HFFc6 (cell line): ENCODE data around the gene PPTC7. TPM values are rescaled to one million over a fixed set of nuclear protein-coding genes. Genes with fewer than 3 reads are reported as not detected.
"Not testable (repeated sequence)": the region's sequence is repeated elsewhere in the genome, so short reads cannot be mapped to it uniquely, and the experiment has no call there.

Experiments used
- DNase-seq: peaks from one replicate; pipeline ENCODE4 v3.0.0-alpha.2; 2018
- H3K27ac Mint-ChIP-seq: 2 replicates; pipeline ENCODE4 v1.8.0; 2020; ENCODE audit warnings: mild to moderate bottlenecking, mixed read lengths
- H3K27me3 Mint-ChIP-seq: 2 replicates; pipeline ENCODE4 v1.8.0; 2021; ENCODE audit warnings: mild to moderate bottlenecking, moderate library complexity, mixed read lengths; ENCODE audit not compliant: insufficient read depth
- H3K36me3 Mint-ChIP-seq: 2 replicates; pipeline ENCODE4 v1.8.0; 2021; ENCODE audit warnings: low read depth, mixed read lengths
- H3K4me1 Mint-ChIP-seq: 2 replicates; pipeline ENCODE4 v1.8.0; 2020; ENCODE audit warnings: low read depth, mixed read lengths
- H3K4me3 Mint-ChIP-seq: 2 replicates; pipeline ENCODE4 v1.8.0; 2020; ENCODE audit warnings: mild to moderate bottlenecking, moderate library complexity, mixed read lengths
- H3K9me3 Mint-ChIP-seq: 2 replicates; pipeline ENCODE4 v1.8.0; 2020; ENCODE audit warnings: mild to moderate bottlenecking, mixed read lengths
- CTCF ChIP-seq: fragments of 200-600 bp; sonication (generic); IDR thresholded peaks from 2 replicates; pipeline ENCODE4 v1.5.0; 2021; ENCODE audit warnings: antibody characterized with exemption, mild to moderate bottlenecking
- total RNA-seq, 6 experiments: library from RNA; stranded (reverse); fragmentation: NEBNext Ultra II Directional; extraction: Animal tissue kit (Norgen Biotek cat#: 25700); gene quantifications; 2 replicates in 1 of 6; 3 replicates in 5 of 6; pipeline ENCODE4 v1.2.3, GENCODE V29; 2021

Gene PPTC7
- total RNA-seq, 6 experiments from 2014 or later = 8.9 to 13.6 (median 12.0) TPM

GRCh38 chr12:110574044-110574443 lies 9.1 kb downstream of the PPTC7 start:
- Mint-ChIP-seq H3K36me3 (peaks cover 25% of the 10 kb centered on the region), H3K9me3 (peaks cover 25% of the 10 kb centered on the region)

GRCh38 chr12:110570798-110571197 lies 12.3 kb downstream of the PPTC7 start:
- H3K4me3 Mint-ChIP-seq, H3K27ac Mint-ChIP-seq, H3K27me3 Mint-ChIP-seq, DNase-seq: not testable (repeated sequence)
- peaks cover 25% of the 10 kb centered on the region for H3K36me3 Mint-ChIP-seq
- peaks cover 25% of the 10 kb centered on the region for H3K9me3 Mint-ChIP-seq
- peaks cover 20% of the 10 kb centered on the region for H3K4me1 Mint-ChIP-seq

More at GRCh38 chr12:110574044-110574443, 9.1 kb downstream of the PPTC7 start:
- Mint-ChIP-seq H3K4me1 (peaks cover 28% of the 10 kb centered on the region), H3K4me3 (no peak overlapping the region), H3K27me3 (0 out of 2 replicates have a peak, but pooled peaks cover 2% of the 10 kb centered on the region), H3K27ac (no peak overlapping the region)
- DNase-seq = no peak
- no peak for TF ChIP-seq CTCF

GRCh38 chr12:110569838-110570237 lies 13.3 kb downstream of the PPTC7 start:
- Mint-ChIP-seq H3K9me3 (peaks cover 25% of the 10 kb centered on the region), H3K4me1 (peaks cover 28% of the 10 kb centered on the region), H3K36me3 (peaks cover 25% of the 10 kb centered on the region)
- H3K27me3 Mint-ChIP-seq, H3K27ac Mint-ChIP-seq, H3K4me3 Mint-ChIP-seq, DNase-seq: not testable (repeated sequence)

GRCh38 chr12:110568752-110569151 lies 14.4 kb downstream of the PPTC7 start:
- Mint-ChIP-seq H3K36me3 (peaks cover 25% of the 10 kb centered on the region), H3K27me3 (no peaks in the 10 kb centered on the region), H3K4me3 (no peak overlapping the region), H3K9me3 (peaks cover 25% of the 10 kb centered on the region), H3K27ac (no peak overlapping the region), H3K4me1 (peaks cover 36% of the 10 kb centered on the region)
- no peak for DNase-seq
- TF ChIP-seq CTCF = no peak

GRCh38 chr12:110566993-110567392 lies 16.1 kb downstream of the PPTC7 start:
- TF ChIP-seq CTCF = no peak
- H3K9me3 Mint-ChIP-seq = peaks cover 20% of the 10 kb centered on the region
- peaks cover 41% of the 10 kb centered on the region for H3K4me1 Mint-ChIP-seq
- no peak overlapping the region for H3K27ac Mint-ChIP-seq
- peaks cover 15% of the 10 kb centered on the region for H3K36me3 Mint-ChIP-seq
- H3K4me3 Mint-ChIP-seq = no peak overlapping the region
- DNase-seq = no peak
- H3K27me3 Mint-ChIP-seq = no peaks in the 10 kb centered on the region

GRCh38 chr12:110565894-110566871 lies 16.9 kb downstream of the PPTC7 start:
- Mint-ChIP-seq H3K36me3 (peaks cover 8% of the 10 kb centered on the region), H3K27ac (peak overlapping the region; percentile 58), H3K27me3 (no peaks in the 10 kb centered on the region), H3K9me3 (peaks cover 13% of the 10 kb centered on the region), H3K4me3 (no peak overlapping the region), H3K4me1 (peaks cover 47% of the 10 kb centered on the region)
- DNase-seq = no peak
- no peak for TF ChIP-seq CTCF
